HG03520 (cell line): ENCODE measurements around the gene IRF8.

Experiments
- ATAC-seq: cut with Tn5 transposase; IDR thresholded peaks from one replicate; pipeline ENCODE4 v1.9.1; 2021; ENCODE audit warnings: mild to moderate bottlenecking, moderate library complexity; ENCODE audit not compliant: unreplicated experiment

IRF8 gene

GRCh38 chr16:85950136-85950918 is 51.4 kb downstream of the IRF8 start:
- ATAC-seq = no peak

GRCh38 chr16:85952197-85952596 is 53.2 kb downstream of the IRF8 start:
- ATAC-seq = no peak

- ATAC-seq = no peak
These were observed 53.8 kb downstream of the IRF8 start for GRCh38 chr16:85952811-85953210.

GRCh38 chr16:85954927-85955519 is 56.1 kb downstream of the IRF8 start:
- no peak for ATAC-seq

- no peak for ATAC-seq
These were observed 56.6 kb downstream of the IRF8 start for GRCh38 chr16:85955566-85955965.

- no peak for ATAC-seq
These were observed 57.5 kb downstream of the IRF8 start for GRCh38 chr16:85956426-85956825.

- ATAC-seq = no peak
These were observed 59.8 kb downstream of the IRF8 start for GRCh38 chr16:85958731-85959130.

GRCh38 chr16:85959686-85960085 is 60.7 kb downstream of the IRF8 start:
- no peak for ATAC-seq

GRCh38 chr16:85960486-85961046 is 61.6 kb downstream of the IRF8 start:
- no peak for ATAC-seq

- no peak for ATAC-seq
These were observed 63.3 kb downstream of the IRF8 start for GRCh38 chr16:85961988-85962915.

- no peak for ATAC-seq
These were observed 64.9 kb downstream of the IRF8 start for GRCh38 chr16:85963753-85964285.

- ATAC-seq = no peak
These were observed 66.2 kb downstream of the IRF8 start for GRCh38 chr16:85965125-85965524.

GRCh38 chr16:85967111-85967510 is 68.1 kb downstream of the IRF8 start:
- ATAC-seq = no peak

GRCh38 chr16:85968041-85968920 is 69.3 kb downstream of the IRF8 start:
- no peak for ATAC-seq

- ATAC-seq = no peak
These were observed 70.2 kb downstream of the IRF8 start for GRCh38 chr16:85969159-85969558.

GRCh38 chr16:85969591-85969990 is 70.6 kb downstream of the IRF8 start:
- no peak for ATAC-seq

GRCh38 chr16:85970016-85970733 is 71.2 kb downstream of the IRF8 start:
- ATAC-seq = no peak

GRCh38 chr16:85970738-85971137 is 71.8 kb downstream of the IRF8 start:
- ATAC-seq = no peak
